Fibroblast of mammary gland (primary cell): ENCODE data around the gene THBS1.

Source experiments
- DNase-seq: peaks from one replicate; pipeline ENCODE4 v3.0.0-alpha.2; 2010; ENCODE audit warnings: low read depth
- H3K4me3 ChIP-seq: 2 replicates; pipeline ENCODE4 v1.5.1; 2011; ENCODE audit warnings: low read depth, mild to moderate bottlenecking, low read length, moderate library complexity; ENCODE audit not compliant: control insufficient read depth
- CTCF ChIP-seq: conservative IDR thresholded peaks from 2 replicates; pipeline ENCODE4 v1.5.1; 2011; ENCODE audit warnings: low read depth, low read length, inconsistent platforms; ENCODE audit not compliant: control insufficient read depth, insufficient read depth

THBS1 gene

GRCh38 chr15:39595338-39596221 is 14.7 kb downstream of the THBS1 start:
- TF ChIP-seq CTCF: no peak
- DNase-seq: peak; percentile 35
- H3K4me3 ChIP-seq: no peak overlapping the region

- no peak for TF ChIP-seq CTCF
- DNase-seq: peak; percentile 32
- no peak overlapping the region for H3K4me3 ChIP-seq
Measured at GRCh38 chr15:39596358-39597051, 15.6 kb downstream of the THBS1 start.

GRCh38 chr15:39597336-39597735 is 16.5 kb downstream of the THBS1 start:
- no peak for TF ChIP-seq CTCF

GRCh38 chr15:39597751-39598185 is 16.9 kb downstream of the THBS1 start:
- DNase-seq: peak; percentile 71
- no peak for TF ChIP-seq CTCF
- H3K4me3 ChIP-seq: no peak overlapping the region

More at GRCh38 chr15:39597336-39597735, 16.5 kb downstream of the THBS1 start:
- no peak for DNase-seq
- H3K4me3 ChIP-seq: no peak overlapping the region

GRCh38 chr15:39598186-39598850 is 17.4 kb downstream of the THBS1 start:
- TF ChIP-seq CTCF: no peak
- DNase-seq: peak; percentile 65
- H3K4me3 ChIP-seq: no peak overlapping the region

- no peak overlapping the region for H3K4me3 ChIP-seq
- no peak for TF ChIP-seq CTCF
- peak; percentile 48 for DNase-seq
Measured at GRCh38 chr15:39598958-39599845, 18.3 kb downstream of the THBS1 start.
